SU-DHL-6 (cell line): Measurements from ENCODE around the gene ATP2A3.

ENCODE experiments used
- CTCF ChIP-seq: fragments of 200-600 bp; sonication (generic); IDR thresholded peaks from one replicate; pipeline ENCODE4 v1.5.1; 2017; ENCODE audit warnings: antibody characterized with exemption, mild to moderate bottlenecking, low read length, moderate library complexity; ENCODE audit not compliant: insufficient read depth, poor library complexity, severe bottlenecking
- EZH2phosphoT487 ChIP-seq: fragments of 200-600 bp; sonication (generic), shearing (Covaris generic); conservative IDR thresholded peaks from 2 replicates; pipeline ENCODE4 v1.6.1; 2018; ENCODE audit warnings: mild to moderate bottlenecking, antibody characterized with exemption, low read length, moderate library complexity, mixed read lengths

GRCh38 chr17:3877220-3877619, 87.0 kb downstream of the ATP2A3 start:
- TF ChIP-seq CTCF = no peak
- TF ChIP-seq EZH2phosphoT487 = no peak
